GM21360 (cell line): ENCODE measurements around the gene R3HDM4.

Experiments used
- ATAC-seq: cut with Tn5 transposase; IDR thresholded peaks from one replicate; pipeline ENCODE4 v1.9.1; 2021; ENCODE audit warnings: mild to moderate bottlenecking, moderate library complexity; ENCODE audit not compliant: unreplicated experiment

R3HDM4 gene

GRCh38 chr19:917323-918151 lies 4.5 kb upstream of the R3HDM4 start, which contains the start of gene KISS1R:
KISS1R (plus strand) TSS chr19:917333; CDS start chr19:917503, 170 bp downstream.
- ATAC-seq, result no peak

DNA sequence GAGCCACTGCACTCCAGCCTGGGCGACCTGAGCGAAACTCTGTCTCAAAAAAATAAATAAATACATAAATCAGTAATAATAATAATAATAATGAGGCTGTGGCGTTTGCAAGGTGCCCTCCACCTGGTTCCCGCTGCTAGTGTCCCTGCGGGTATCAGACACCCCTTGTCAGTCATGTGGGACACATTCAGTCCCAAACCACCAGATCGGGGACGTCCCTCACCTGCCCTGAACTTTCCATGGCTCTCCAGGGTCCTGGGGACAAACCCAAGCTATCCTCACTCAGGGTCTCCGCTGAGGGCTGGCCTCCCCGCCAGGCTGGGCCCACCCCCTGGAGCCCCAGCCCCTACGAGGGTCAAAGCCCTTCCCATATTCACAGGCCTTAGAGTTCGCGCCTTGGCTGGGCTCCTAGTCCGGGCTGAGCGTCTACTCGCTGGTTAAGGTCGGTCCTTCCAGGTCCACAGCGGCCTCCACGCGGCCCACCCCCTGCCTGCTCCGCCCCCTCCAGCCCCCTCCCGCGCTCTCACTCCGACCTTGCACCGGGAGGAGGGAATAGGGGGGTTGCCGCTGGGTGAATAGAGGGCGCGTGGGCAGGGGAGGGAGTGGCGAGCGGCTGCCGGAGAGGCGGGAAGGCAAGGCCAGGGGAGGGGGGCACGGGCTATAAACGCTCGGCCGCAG lies 3.8 kb upstream of the R3HDM4 start:
- no peak for ATAC-seq

DNA sequence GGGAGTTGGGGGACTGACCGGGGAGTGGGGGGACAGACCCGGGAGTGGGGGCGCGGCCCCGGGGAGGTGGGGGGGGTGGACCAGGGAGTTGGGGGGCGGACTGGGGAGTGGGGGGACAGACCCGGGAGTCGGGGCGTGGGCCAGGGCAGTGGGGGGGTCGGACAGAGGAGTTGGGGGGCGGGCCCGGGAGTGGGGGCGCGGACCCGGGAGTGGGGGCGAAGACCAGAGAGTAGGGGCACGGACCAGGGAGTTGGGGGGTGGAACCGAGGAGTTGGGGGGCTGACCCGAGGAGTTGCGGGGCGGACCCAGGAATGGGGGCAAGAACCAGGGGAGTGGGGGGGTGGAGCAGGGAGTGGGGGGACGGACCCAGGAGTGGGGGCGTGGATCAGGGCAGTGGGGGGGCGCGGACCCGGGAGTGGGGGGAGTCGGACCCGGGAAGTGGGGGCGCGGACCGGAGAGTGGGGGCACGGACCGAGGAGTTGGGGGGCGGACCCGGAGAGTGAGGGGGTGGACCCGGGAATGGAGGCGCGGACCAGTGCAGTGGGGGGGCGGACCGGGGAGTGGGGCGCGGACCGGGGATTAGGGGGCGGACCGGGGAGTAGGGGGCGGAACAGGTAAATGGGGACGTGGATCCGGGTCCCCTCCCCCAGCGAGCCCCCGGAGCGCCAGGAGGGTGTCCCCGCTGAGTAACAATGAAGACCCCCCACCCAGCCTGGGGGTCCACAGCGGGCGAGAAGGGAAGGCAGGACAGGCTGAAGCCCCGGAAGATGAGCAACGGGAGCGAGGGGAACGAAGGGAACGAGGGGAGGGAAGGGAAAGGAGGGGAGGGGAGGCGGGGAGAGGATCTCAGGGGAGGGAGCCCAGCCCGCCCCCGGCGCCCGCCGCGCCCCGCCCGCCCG lies 589 bp downstream of the R3HDM4 start:
- ATAC-seq, result no peak

GRCh38 chr19:911197-912033 lies 1.6 kb downstream of the R3HDM4 start:
- ATAC-seq, result no peak

- no peak for ATAC-seq
Observed at GRCh38 chr19:907183-907853, 5.7 kb downstream of the R3HDM4 start.

DNA sequence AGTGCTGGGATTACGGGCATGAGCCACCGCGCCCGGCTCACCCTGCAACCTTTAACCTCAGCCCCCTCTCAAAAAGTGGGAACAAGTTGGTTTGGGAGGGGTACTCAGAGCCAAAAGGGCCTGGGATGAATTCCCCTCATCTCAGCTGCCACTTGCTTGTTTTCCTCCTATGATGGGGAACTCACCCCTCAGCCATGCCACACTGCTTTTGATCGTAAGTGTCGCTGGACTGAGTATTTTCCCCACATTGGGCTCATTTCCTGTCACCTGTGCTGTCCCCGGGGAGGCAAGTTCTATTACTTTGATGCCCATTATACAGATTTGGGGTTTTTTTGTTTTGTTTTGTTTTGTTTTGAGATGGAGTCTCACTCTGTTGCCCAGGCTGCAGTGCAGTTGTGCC lies 6.5 kb downstream of the R3HDM4 start:
- no peak for ATAC-seq

- no peak for ATAC-seq
Observed at GRCh38 chr19:904545-904944, 8.5 kb downstream of the R3HDM4 start.

DNA sequence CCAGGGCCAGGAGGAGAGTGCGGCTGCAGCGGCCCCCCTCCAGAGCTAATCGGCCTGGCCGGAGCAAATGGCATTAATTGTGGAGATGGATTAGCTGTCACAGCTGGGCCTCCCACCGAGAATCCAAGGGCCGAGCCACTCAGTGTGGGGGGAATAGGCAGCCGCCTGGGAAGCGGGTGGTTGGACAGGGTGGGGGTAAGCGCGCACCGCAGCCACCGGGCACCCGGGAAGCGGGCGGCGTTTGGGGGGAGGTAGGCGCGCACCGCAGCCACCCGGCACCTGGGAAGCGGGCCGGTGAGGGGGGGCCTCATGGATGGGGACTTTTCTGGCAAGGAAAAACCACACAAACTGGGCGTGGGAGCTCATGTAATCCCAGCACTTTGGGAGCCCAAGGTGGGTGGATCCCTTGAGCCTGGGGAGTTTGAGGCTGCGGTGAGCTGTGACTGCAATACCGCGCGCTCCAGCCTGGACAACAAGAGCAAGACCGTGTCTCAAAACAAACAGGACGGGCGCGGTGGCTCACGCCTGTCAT lies 9.7 kb downstream of the R3HDM4 start:
- ATAC-seq, result no peak

GRCh38 chr19:902446-903226 lies 10.4 kb downstream of the R3HDM4 start:
- no peak for ATAC-seq

- ATAC-seq, result no peak
Observed at GRCh38 chr19:902093-902370, 11.0 kb downstream of the R3HDM4 start.

- ATAC-seq, result no peak
Observed at GRCh38 chr19:901216-902092, 11.6 kb downstream of the R3HDM4 start.

DNA sequence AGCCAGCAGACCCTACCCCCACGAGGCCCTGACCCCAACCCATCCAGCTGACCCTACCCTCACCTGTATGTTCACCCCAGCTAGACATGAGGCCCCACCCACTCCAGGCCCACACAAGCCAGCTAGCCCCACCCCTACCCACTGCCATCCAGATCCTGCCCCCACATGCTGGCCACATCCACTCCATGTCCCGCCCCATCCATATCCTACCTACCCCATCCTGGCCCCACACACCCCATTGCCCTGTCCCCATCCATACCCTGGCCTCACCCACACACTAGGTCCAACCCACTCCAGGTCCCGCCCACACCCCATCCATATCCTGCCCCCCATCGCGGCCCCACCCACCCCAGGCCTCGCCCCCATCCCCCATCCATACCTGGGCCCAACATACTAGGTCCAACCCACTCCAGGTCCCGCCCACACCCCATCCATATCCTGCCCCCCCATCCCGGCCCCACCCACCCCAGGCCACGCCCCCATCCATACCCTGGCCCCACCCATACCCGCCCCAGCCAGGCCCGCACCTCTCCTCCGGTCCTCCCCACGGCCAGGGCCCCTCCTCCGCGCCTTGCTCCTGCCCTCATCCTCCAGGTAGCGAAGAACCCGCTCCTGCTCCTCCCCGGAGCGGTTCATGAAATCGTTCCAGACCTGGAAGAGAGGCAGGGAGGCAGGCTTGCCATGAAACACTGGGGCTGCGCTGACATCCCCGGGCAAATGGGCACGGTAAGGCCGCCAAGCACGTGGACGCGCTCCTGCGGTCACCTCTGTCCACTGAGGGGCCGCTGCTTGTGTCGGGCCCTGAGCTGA lies 12.5 kb downstream of the R3HDM4 start:
- no peak for ATAC-seq

GRCh38 chr19:900043-900301 lies 13.0 kb downstream of the R3HDM4 start:
- no peak for ATAC-seq

- no peak for ATAC-seq
Observed at GRCh38 chr19:899336-900042, 13.5 kb downstream of the R3HDM4 start.

GRCh38 chr19:898663-899062 lies 14.4 kb downstream of the R3HDM4 start:
- ATAC-seq, result no peak

- no peak for ATAC-seq
Observed at GRCh38 chr19:897442-898039, 15.5 kb downstream of the R3HDM4 start.

- no peak for ATAC-seq
Observed at GRCh38 chr19:896999-897398, 16.0 kb downstream of the R3HDM4 start.
